OCI-LY3 (cell line): ENCODE results near the gene PLSCR4.

Experiments used
- H2AFZ ChIP-seq: fragments of 200-600, 300-600 bp; shearing (Covaris generic); 2 replicates; pipeline ENCODE4 v1.6.0; 2014; ENCODE audit warnings: antibody characterized with exemption, low read depth, low read length
- H3K27ac ChIP-seq: fragments of 200-600, 300-600 bp; sonication (generic); 2 replicates; pipeline ENCODE4 v1.5.1; 2014; ENCODE audit warnings: mild to moderate bottlenecking, low read length, moderate library complexity, mixed read lengths
- H3K27me3 ChIP-seq: fragments of 200-600, 300-600 bp; sonication (generic); 2 replicates; pipeline ENCODE4 v1.6.1; 2014; ENCODE audit warnings: low read depth, low read length, mixed read lengths
- H3K36me3 ChIP-seq: fragments of 200-600, 300-600 bp; sonication (generic); replicated peaks from 2 replicates; pipeline ENCODE3; 2014; ENCODE audit warnings: low read depth, low read length, mixed read lengths
- H3K4me1 ChIP-seq: fragments of 300-600, 200-600 bp; sonication (generic); 2 replicates; pipeline ENCODE4 v1.6.1; 2014; ENCODE audit warnings: low read length, mixed read lengths
- H3K4me2 ChIP-seq: fragments of 200-600, 300-600 bp; sonication (generic); 2 replicates; pipeline ENCODE4 v1.6.1; 2014; ENCODE audit warnings: low read length, mixed read lengths
- H3K4me3 ChIP-seq: fragments of 300-600, 200-600 bp; sonication (generic); 2 replicates; pipeline ENCODE4 v1.5.1; 2014; ENCODE audit warnings: antibody characterized with exemption, mild to moderate bottlenecking, low read length, moderate library complexity
- H3K79me2 ChIP-seq: fragments of 300-600, 200-600 bp; shearing (Covaris generic); 2 replicates; pipeline ENCODE4 v1.6.1; 2014; ENCODE audit warnings: mild to moderate bottlenecking, low read length, mixed read lengths
- H3K9ac ChIP-seq: fragments of 300-600, 200-600 bp; shearing (Covaris generic); 2 replicates; pipeline ENCODE4 v1.6.0; 2014; ENCODE audit warnings: mild to moderate bottlenecking, low read length, moderate library complexity
- H3K9me3 ChIP-seq: fragments of 200-600, 300-600 bp; shearing (Covaris generic); 2 replicates; pipeline ENCODE4 v1.6.1; 2014; ENCODE audit warnings: low read length, mixed read lengths; ENCODE audit not compliant: insufficient read depth
- H4K20me1 ChIP-seq: fragments of 200-600, 300-600 bp; sonication (generic); 2 replicates; pipeline ENCODE4 v1.6.1; 2016; ENCODE audit warnings: low read length, mixed read lengths; ENCODE audit not compliant: insufficient read depth
- EZH2phosphoT487 ChIP-seq: fragments of 200-600 bp; shearing (Covaris generic); IDR thresholded peaks from 2 replicates; pipeline ENCODE4 v1.6.1; 2018; ENCODE audit warnings: antibody characterized with exemption, mixed run types, low read depth
- TF ChIP-seq, protein P1 (sequence below): fragments of 200-600, 300-600 bp; sonication (generic); IDR thresholded peaks from 2 replicates; pipeline ENCODE4 v1.5.1; 2014; ENCODE audit warnings: antibody characterized with exemption, low read length, low read depth

Gene PLSCR4

DNA sequence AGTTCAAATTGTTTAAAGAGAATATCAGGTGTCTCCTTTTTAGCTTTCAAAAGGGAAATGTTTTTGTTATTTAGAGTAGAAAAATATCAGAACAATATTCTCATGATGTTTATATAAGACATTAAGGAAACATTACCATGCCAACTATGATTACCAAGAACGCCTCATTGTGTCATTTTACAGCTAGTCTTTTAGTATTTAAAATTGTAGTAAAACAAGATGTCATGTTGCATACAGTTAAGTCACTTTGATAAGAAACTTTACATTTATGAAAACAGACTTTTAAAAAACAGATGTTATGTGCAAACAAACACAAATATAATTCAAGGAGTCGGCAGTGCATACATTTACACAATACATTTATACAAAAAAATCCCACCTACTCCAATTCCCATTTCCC lies 4.4 kb downstream of the PLSCR4 start:
- H3K27me3 ChIP-seq = no peaks in the 10 kb centered on the region
- no peaks in the 10 kb centered on the region for H3K36me3 ChIP-seq
- H2AFZ ChIP-seq = no peak overlapping the region
- H3K4me3 ChIP-seq = no peak overlapping the region
- TF ChIP-seq, protein P1, sequence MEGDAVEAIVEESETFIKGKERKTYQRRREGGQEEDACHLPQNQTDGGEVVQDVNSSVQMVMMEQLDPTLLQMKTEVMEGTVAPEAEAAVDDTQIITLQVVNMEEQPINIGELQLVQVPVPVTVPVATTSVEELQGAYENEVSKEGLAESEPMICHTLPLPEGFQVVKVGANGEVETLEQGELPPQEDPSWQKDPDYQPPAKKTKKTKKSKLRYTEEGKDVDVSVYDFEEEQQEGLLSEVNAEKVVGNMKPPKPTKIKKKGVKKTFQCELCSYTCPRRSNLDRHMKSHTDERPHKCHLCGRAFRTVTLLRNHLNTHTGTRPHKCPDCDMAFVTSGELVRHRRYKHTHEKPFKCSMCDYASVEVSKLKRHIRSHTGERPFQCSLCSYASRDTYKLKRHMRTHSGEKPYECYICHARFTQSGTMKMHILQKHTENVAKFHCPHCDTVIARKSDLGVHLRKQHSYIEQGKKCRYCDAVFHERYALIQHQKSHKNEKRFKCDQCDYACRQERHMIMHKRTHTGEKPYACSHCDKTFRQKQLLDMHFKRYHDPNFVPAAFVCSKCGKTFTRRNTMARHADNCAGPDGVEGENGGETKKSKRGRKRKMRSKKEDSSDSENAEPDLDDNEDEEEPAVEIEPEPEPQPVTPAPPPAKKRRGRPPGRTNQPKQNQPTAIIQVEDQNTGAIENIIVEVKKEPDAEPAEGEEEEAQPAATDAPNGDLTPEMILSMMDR = no peak
- no peak for TF ChIP-seq EZH2phosphoT487
- H3K4me1 ChIP-seq = peaks cover 4% of the 10 kb centered on the region
- no peaks in the 10 kb centered on the region for H3K79me2 ChIP-seq
- H3K27ac ChIP-seq = no peak overlapping the region
- no peak overlapping the region for H3K4me2 ChIP-seq
- no peaks in the 10 kb centered on the region for H4K20me1 ChIP-seq
- H3K9me3 ChIP-seq = no peaks in the 10 kb centered on the region
- H3K9ac ChIP-seq = no peak overlapping the region

DNA sequence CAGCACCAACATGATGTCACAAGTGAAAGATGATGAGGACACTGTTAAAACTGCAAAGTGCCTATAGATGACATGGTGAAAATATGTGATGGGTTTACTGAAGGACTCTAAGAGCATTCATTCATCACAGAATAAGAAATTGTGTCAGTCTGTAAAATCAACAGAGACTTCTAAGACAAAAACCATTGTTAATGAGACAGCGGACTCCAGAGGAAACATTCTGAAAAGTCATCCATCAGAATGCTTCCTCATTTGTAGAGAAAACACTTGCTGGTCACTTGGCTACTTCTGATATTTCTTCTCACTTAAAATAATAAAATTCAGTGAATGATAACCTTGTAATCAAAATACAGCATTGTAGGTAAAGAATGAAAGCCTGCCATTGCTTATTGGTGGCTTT lies 7.3 kb downstream of the PLSCR4 start:
- H3K4me2 ChIP-seq = no peak overlapping the region
- H3K36me3 ChIP-seq = no peaks in the 10 kb centered on the region
- no peak overlapping the region for H3K4me3 ChIP-seq
- H3K27ac ChIP-seq = no peak overlapping the region
- H3K27me3 ChIP-seq = no peaks in the 10 kb centered on the region
- H2AFZ ChIP-seq = no peak overlapping the region
- H3K4me1 ChIP-seq = peaks cover 4% of the 10 kb centered on the region
- no peaks in the 10 kb centered on the region for H4K20me1 ChIP-seq
- H3K9me3 ChIP-seq = no peaks in the 10 kb centered on the region
- H3K9ac ChIP-seq = no peak overlapping the region
- H3K79me2 ChIP-seq = no peaks in the 10 kb centered on the region
- TF ChIP-seq, protein P1 = no peak
- no peak for TF ChIP-seq EZH2phosphoT487

DNA sequence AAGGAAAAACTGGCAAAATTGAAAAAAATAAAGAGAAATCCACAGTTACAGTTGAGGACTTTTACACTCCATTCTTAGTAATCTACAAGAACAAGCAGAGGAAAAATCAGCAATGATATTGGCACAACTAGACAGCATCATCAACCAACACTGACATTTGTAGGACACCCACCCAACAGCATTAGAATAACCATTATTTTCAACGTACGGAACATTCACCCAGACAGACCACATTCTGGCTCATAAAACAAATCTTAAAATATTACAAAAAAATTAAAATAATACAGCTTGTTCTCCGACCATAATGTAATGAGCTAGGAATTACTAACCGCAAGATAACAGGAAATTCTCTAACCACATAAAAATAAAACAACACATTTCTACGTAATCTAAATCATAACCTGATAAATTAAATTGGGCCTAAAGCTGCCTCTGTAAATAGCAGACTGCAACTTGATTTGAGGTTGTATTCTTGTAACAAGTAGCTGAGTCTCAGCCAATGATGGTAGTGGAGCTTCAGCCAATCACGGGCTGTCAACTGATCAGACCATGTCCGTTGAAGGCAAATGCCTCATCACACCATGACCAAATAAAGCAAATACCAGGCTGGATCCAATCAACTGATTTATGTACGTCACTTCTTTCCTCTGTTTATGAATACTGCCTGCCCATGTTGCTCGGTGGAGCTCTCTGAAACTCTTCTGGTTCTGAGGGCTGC lies 9.2 kb downstream of the PLSCR4 start:
- no peak overlapping the region for H3K4me2 ChIP-seq
- no peak overlapping the region for H2AFZ ChIP-seq
- no peak for TF ChIP-seq EZH2phosphoT487
- TF ChIP-seq, protein P1 = no peak
- no peaks in the 10 kb centered on the region for H3K27me3 ChIP-seq
- no peak overlapping the region for H3K4me3 ChIP-seq
- H3K79me2 ChIP-seq = no peaks in the 10 kb centered on the region
- H3K36me3 ChIP-seq = no peaks in the 10 kb centered on the region
- peaks cover 3% of the 10 kb centered on the region; the same call in 1 of the 2 replicates for H3K9me3 ChIP-seq
- no peak overlapping the region for H3K9ac ChIP-seq
- H4K20me1 ChIP-seq = no peaks in the 10 kb centered on the region
- H3K4me1 ChIP-seq = peaks cover 4% of the 10 kb centered on the region
- no peak overlapping the region for H3K27ac ChIP-seq

DNA sequence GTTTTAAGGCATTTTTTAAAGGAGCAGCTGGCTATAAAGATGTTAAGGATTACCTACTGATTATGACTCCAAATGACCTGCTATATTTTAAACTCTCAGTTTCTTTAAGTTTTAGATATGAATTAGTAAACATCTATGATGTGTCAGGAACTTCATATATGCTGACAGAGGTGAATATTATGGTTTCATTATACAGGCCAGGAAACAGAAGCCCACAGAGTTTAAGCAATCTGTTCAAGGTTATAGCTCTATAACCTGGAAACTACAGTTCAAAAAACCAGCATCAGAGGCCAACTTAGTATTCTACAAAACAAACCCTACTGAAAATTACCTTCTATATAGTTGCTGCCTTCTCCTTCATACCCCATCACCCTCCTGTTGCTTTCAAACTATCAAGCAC lies 17.4 kb downstream of the PLSCR4 start:
- Histone ChIP-seq H3K27ac (no peak overlapping the region), H3K4me1 (no peaks in the 10 kb centered on the region), H3K9me3 (peaks cover 3% of the 10 kb centered on the region; the same call in 1 of the 2 replicates), H2AFZ (no peak overlapping the region), H4K20me1 (no peaks in the 10 kb centered on the region), H3K36me3 (no peaks in the 10 kb centered on the region), H3K4me3 (no peak overlapping the region), H3K79me2 (no peaks in the 10 kb centered on the region), H3K9ac (no peak overlapping the region), H3K27me3 (no peaks in the 10 kb centered on the region), H3K4me2 (no peak overlapping the region)
- no peak for TF ChIP-seq EZH2phosphoT487
